Measurements from ENCODE around the gene ST6GALNAC1. TPM values are rescaled to one million over a fixed set of nuclear protein-coding genes. Genes with fewer than 3 reads are reported as not detected.

ST6GALNAC1 gene
- total RNA-seq, 1 donor from 2014 or later = not detected

- no peak for DNase-seq (ENCODE audit: low read depth)
- TF ChIP-seq, protein P1, sequence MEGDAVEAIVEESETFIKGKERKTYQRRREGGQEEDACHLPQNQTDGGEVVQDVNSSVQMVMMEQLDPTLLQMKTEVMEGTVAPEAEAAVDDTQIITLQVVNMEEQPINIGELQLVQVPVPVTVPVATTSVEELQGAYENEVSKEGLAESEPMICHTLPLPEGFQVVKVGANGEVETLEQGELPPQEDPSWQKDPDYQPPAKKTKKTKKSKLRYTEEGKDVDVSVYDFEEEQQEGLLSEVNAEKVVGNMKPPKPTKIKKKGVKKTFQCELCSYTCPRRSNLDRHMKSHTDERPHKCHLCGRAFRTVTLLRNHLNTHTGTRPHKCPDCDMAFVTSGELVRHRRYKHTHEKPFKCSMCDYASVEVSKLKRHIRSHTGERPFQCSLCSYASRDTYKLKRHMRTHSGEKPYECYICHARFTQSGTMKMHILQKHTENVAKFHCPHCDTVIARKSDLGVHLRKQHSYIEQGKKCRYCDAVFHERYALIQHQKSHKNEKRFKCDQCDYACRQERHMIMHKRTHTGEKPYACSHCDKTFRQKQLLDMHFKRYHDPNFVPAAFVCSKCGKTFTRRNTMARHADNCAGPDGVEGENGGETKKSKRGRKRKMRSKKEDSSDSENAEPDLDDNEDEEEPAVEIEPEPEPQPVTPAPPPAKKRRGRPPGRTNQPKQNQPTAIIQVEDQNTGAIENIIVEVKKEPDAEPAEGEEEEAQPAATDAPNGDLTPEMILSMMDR (IDR thresholded peaks at IDR 0.05; ENCODE audit: insufficient read depth, low read length, poor library complexity, severe bottlenecking) = no peak
- Histone ChIP-seq H3K4me3 (ENCODE audit: low read depth, low read length) (no peak overlapping the region), H3K27me3 (ENCODE audit: control insufficient read depth, insufficient read depth, low read length) (no peaks in the 10 kb centered on the region), H3K36me3 (ENCODE audit: control insufficient read depth, insufficient read depth, low read length) (no peaks in the 10 kb centered on the region)
Observed at GRCh38 chr17:76670020-76670717, 26.6 kb upstream of the ST6GALNAC1 start.

GRCh38 chr17:76667786-76668453 lies 24.4 kb upstream of the ST6GALNAC1 start:
- H3K4me3 ChIP-seq (ENCODE audit: low read depth, low read length) = no peak overlapping the region
- H3K27me3 ChIP-seq (ENCODE audit: control insufficient read depth, insufficient read depth, low read length) = no peaks in the 10 kb centered on the region
- TF ChIP-seq, protein P1 (IDR thresholded peaks at IDR 0.05; ENCODE audit: insufficient read depth, low read length, poor library complexity, severe bottlenecking) = no peak
- no peaks in the 10 kb centered on the region for H3K36me3 ChIP-seq (ENCODE audit: control insufficient read depth, insufficient read depth, low read length)
- DNase-seq (ENCODE audit: low read depth) = no peak

GRCh38 chr17:76667491-76667755 lies 23.9 kb upstream of the ST6GALNAC1 start:
- Histone ChIP-seq H3K36me3 (ENCODE audit: control insufficient read depth, insufficient read depth, low read length) (no peaks in the 10 kb centered on the region), H3K27me3 (ENCODE audit: control insufficient read depth, insufficient read depth, low read length) (no peaks in the 10 kb centered on the region), H3K4me3 (ENCODE audit: low read depth, low read length) (no peak overlapping the region)
- TF ChIP-seq, protein P1 (IDR thresholded peaks at IDR 0.05; ENCODE audit: insufficient read depth, low read length, poor library complexity, severe bottlenecking) = no peak
- no peak for DNase-seq (ENCODE audit: low read depth)

DNA sequence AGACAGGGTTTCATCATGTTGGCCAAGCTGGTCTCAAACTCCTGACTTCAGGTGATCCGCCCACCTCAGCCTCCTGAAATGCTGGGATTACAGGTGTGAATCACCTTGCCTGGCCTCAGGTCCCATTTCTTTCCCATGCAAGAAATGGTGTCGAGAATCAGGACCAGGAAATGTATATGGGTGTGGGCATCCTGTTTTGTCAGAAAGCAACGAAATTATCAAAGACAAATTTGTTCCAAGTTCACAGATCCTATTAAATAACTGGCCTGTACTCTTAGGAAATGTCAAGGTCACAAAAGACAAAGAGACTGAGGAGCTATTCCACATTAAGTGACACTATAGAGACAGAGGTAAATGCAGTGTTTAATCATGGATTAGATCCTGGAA lies 17.1 kb upstream of the ST6GALNAC1 start:
- no peak for DNase-seq (ENCODE audit: low read depth)

DNA sequence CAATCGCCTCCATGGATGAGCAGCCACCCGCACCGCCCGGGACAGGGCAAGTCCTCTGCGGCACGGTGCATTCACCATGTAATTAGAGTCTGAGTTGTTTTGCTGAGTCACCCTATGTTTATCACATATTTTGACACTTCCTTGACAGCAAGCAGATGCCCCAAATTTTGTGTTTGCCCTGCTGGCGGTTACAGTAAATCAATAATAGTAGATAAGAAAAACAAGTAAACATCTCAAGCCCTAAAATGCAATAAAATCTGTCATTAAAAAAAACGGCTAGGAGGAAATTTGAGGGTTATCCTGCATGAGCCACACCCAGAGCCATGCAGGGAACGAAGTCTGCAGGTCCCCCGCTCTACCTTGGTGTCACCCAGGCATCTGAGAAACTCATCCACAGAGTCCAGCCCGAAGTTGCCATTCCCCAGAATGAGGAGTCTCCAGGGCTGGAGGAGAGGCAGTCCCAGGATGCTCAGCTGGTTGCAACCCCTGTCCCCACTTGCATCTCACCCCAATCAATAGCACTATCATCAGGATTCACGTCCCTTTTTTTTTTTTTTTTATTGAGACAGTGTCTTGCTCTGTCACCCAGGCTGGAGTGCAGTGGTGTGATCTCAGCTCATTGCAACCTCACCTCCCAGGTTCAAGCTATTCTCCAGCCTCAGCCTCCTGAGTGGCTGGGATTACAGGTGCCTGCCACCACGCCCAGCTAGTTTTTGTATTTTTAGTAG lies 16.5 kb upstream of the ST6GALNAC1 start:
- TF ChIP-seq, protein P1 (IDR thresholded peaks at IDR 0.05; ENCODE audit: insufficient read depth, low read length, poor library complexity, severe bottlenecking) = no peak
- Histone ChIP-seq H3K36me3 (ENCODE audit: control insufficient read depth, insufficient read depth, low read length) (no peaks in the 10 kb centered on the region), H3K4me3 (ENCODE audit: low read depth, low read length) (no peak overlapping the region), H3K27me3 (ENCODE audit: control insufficient read depth, insufficient read depth, low read length) (no peaks in the 10 kb centered on the region)
- DNase-seq (ENCODE audit: low read depth) = peak; percentile 60

More for the DNA sequence above, 17.1 kb upstream of the ST6GALNAC1 start:
- Histone ChIP-seq H3K4me3 (ENCODE audit: low read depth, low read length) (no peak overlapping the region), H3K27me3 (ENCODE audit: control insufficient read depth, insufficient read depth, low read length) (no peaks in the 10 kb centered on the region), H3K36me3 (ENCODE audit: control insufficient read depth, insufficient read depth, low read length) (no peaks in the 10 kb centered on the region)
- TF ChIP-seq, protein P1 (IDR thresholded peaks at IDR 0.05; ENCODE audit: insufficient read depth, low read length, poor library complexity, severe bottlenecking) = no peak
